Keratinocyte (primary cell): ENCODE measurements around the gene CDC42SE1. TPM values are rescaled to one million over a fixed set of nuclear protein-coding genes. Genes with fewer than 3 reads are reported as not detected.

Source experiments
- DNase-seq: peaks from one replicate; pipeline ENCODE4 v3.0.0-alpha.2; 2011; ENCODE audit warnings: low read depth, missing footprints, low spot score
- FAIRE-seq: peaks from 2 replicates; lab custom pipeline; 2011; peaks lifted over from hg19 to GRCh38; lab: Jason Lieb, UNC
- H2AFZ ChIP-seq: 2 replicates; pipeline ENCODE4 v1.6.0; 2012; ENCODE audit warnings: low read length, control low read depth, inconsistent platforms; ENCODE audit not compliant: control insufficient read depth
- H3K27ac ChIP-seq: 2 replicates; pipeline ENCODE4 v1.5.1; 2011; ENCODE audit warnings: low read length; ENCODE audit not compliant: control insufficient read depth, insufficient read depth
- H3K27me3 ChIP-seq: 3 replicates; pipeline ENCODE4 v1.6.0; 2011; ENCODE audit warnings: low read length; ENCODE audit not compliant: control insufficient read depth, insufficient read depth; ENCODE audit errors: extremely low read depth
- H3K36me3 ChIP-seq, 2 experiments: 2 replicates in 1 of 2; 3 replicates in 1 of 2; pipeline ENCODE4 v1.5.1; 2011; ENCODE audit warnings: low read length in 2 of 2, mild to moderate bottlenecking in 1 of 2; ENCODE audit not compliant: control insufficient read depth in 2 of 2, insufficient read depth in 2 of 2; ENCODE audit errors: extremely low read depth in 1 of 2
- H3K4me1 ChIP-seq: 3 replicates; pipeline ENCODE4 v1.5.1; 2011; ENCODE audit warnings: low read length; ENCODE audit not compliant: control insufficient read depth, insufficient read depth; ENCODE audit errors: extremely low read depth
- H3K4me2 ChIP-seq: 3 replicates; pipeline ENCODE4 v1.6.0; 2011; ENCODE audit warnings: low read depth, low read length; ENCODE audit not compliant: control insufficient read depth, insufficient read depth; ENCODE audit errors: extremely low read depth
- H3K4me3 ChIP-seq, 3 experiments: fragments of 200-600 bp in 1 of 3; sonication (generic) in 1 of 3; 2 replicates in 2 of 3; 3 replicates in 1 of 3; pipeline ENCODE4 v1.5.1; 2011 to 2016; ENCODE audit warnings: low read length in 3 of 3, mild to moderate bottlenecking in 3 of 3, control low read depth in 2 of 3, inconsistent platforms in 1 of 3, low read depth in 1 of 3, mixed read lengths in 1 of 3, mixed run types in 1 of 3, moderate library complexity in 1 of 3; ENCODE audit not compliant: control insufficient read depth in 2 of 3, insufficient read depth in 2 of 3; ENCODE audit errors: extremely low read depth in 1 of 3
- H3K79me2 ChIP-seq: 2 replicates; pipeline ENCODE4 v1.6.0; 2012; ENCODE audit warnings: low read length; ENCODE audit not compliant: control insufficient read depth, insufficient read depth
- H3K9ac ChIP-seq: 3 replicates; pipeline ENCODE4 v1.6.0; 2011; ENCODE audit warnings: low read length; ENCODE audit not compliant: control insufficient read depth, insufficient read depth; ENCODE audit errors: extremely low read depth
- H3K9me1 ChIP-seq: 3 replicates; pipeline ENCODE4 v1.6.0; 2011; ENCODE audit warnings: low read length; ENCODE audit not compliant: control insufficient read depth, insufficient read depth; ENCODE audit errors: extremely low read depth
- H3K9me3 ChIP-seq: 2 replicates; pipeline ENCODE4 v1.5.1; 2012; ENCODE audit warnings: low read depth, low read length; ENCODE audit not compliant: control insufficient read depth
- H4K20me1 ChIP-seq: 3 replicates; pipeline ENCODE4 v1.6.0; 2011; ENCODE audit warnings: low read length; ENCODE audit not compliant: control insufficient read depth, insufficient read depth; ENCODE audit errors: extremely low read depth
- CTCF ChIP-seq, 3 experiments: IDR thresholded peaks in 1 of 3; conservative IDR thresholded peaks in 1 of 3; optimal IDR thresholded peaks in 1 of 3; 2 replicates in 2 of 3; 3 replicates in 1 of 3; pipeline versions ENCODE3 to v1.5.1; 2011; ENCODE audit warnings: low read length in 3 of 3, mild to moderate bottlenecking in 3 of 3, moderate library complexity in 2 of 3, control low read depth in 1 of 3, inconsistent platforms in 1 of 3; ENCODE audit not compliant: insufficient read depth in 2 of 3; ENCODE audit errors: extremely low read depth in 1 of 3
- EZH2 ChIP-seq: IDR thresholded peaks from one replicate; pipeline ENCODE4 v1.6.1; 2012; ENCODE audit warnings: inconsistent platforms, mild to moderate bottlenecking, low read length, moderate library complexity
- dilution Hi-C: fragments of 300-500 bp; cut with MboI; formaldehyde crosslinking; loops from one replicate; pipeline ENCODE4 v1.7.0; 2020; ENCODE audit warnings: low sequenced_read_pairs; ENCODE audit not compliant: extremely low pct_ligation_motif_present
- polyA plus RNA-seq, 5 experiments: library from polyadenylated mRNA; depleted of rRNA in 3 of 5; stranded (reverse) in 3 of 5; stranded (forward) in 1 of 5; unstranded in 1 of 5; fragments of >200 nt; gene quantifications; 1 replicate in 1 of 5; 2 replicates in 3 of 5; 3 replicates in 1 of 5; pipeline versions ENCODE4 v1.2.1 to v1.2.3, GENCODE V29; 2011 to 2012; ENCODE audit warnings: missing spikeins in 2 of 5, low read depth in 1 of 5, low replicate concordance in 1 of 5
- small RNA-seq, 3 experiments: library from RNA; depleted of rRNA; stranded (forward); fragments of <200 nt; gene quantifications; one replicate each; pipeline ENCODE3, GENCODE V24; 2012; ENCODE audit warnings: low read depth in 3 of 3, low replicate concordance in 1 of 3; ENCODE audit not compliant: insufficient read length in 3 of 3

CDC42SE1 gene
- polyA plus RNA-seq, 1 donor (not counting 4 experiments of a cell fraction or from before 2014, with no cell fraction given) = 138 TPM

- H3K36me3 ChIP-seq = peaks cover 0 to 2% of the 10 kb centered on the region in 2 experiments
- H3K4me2 ChIP-seq = no peak overlapping the region
- H3K4me3 ChIP-seq = no peak overlapping the region
- H3K27ac ChIP-seq = no peak overlapping the region
- TF ChIP-seq EZH2 = no peak
- TF ChIP-seq CTCF (optimal IDR thresholded peaks at IDR 0.05 in 1 of 3, IDR thresholded peaks at IDR 0.05 in 1 of 3, conservative IDR thresholded peaks at IDR 0.05 in 1 of 3; ENCODE audit: extremely low read depth in 1 of 3, insufficient read depth in 2 of 3, low read length in 3 of 3) = no peak
- H3K9me3 ChIP-seq = no peaks in the 10 kb centered on the region
- FAIRE-seq = peak; percentile 9
- H3K9me1 ChIP-seq = no peaks in the 10 kb centered on the region
- no peaks in the 10 kb centered on the region for H4K20me1 ChIP-seq
- no peaks in the 10 kb centered on the region for H3K79me2 ChIP-seq
- dilution Hi-C loops = no loop called here
- peaks cover 30% of the 10 kb centered on the region for H3K4me1 ChIP-seq
- DNase-seq = no peak
- H3K27me3 ChIP-seq = no peaks in the 10 kb centered on the region
- H2AFZ ChIP-seq = no peak overlapping the region
- no peak overlapping the region for H3K9ac ChIP-seq
Observed at GRCh38 chr1:151001602-151002001, 57.8 kb downstream of the CDC42SE1 start.

Small RNA genes within 50 kb of the gene (small RNA-seq; reads per million reads assigned to genes)
- 0 to 1.8 (median 0.33) reads per million in 3 experiments for gene RNU6-884P

Other genes with a start within 250 kb of the CDC42SE1 start
- 17.8 to 22.1 TPM (median 19.6 TPM) in 3 replicates for gene ARNT, start 183.0 kb downstream of the CDC42SE1 start, polyA plus RNA-seq
- gene CTXND2, start 172.5 kb downstream of the CDC42SE1 start, polyA plus RNA-seq = not detected in 3 replicates
- gene SETDB1, start 133.3 kb downstream of the CDC42SE1 start, polyA plus RNA-seq = 27.0 to 31.3 TPM (median 27.1 TPM) in 3 replicates
- gene CERS2, start 84.8 kb downstream of the CDC42SE1 start, polyA plus RNA-seq = 75.0 to 172 TPM (median 121 TPM) in 3 replicates
- gene ANXA9, start 77.3 kb downstream of the CDC42SE1 start, polyA plus RNA-seq = 0.68 to 0.85 TPM (median 0.76 TPM) in 3 replicates
- 11.2 to 20.4 TPM (median 11.6 TPM) in 3 replicates for gene MINDY1, start 52.7 kb downstream of the CDC42SE1 start, polyA plus RNA-seq
- 14.4 to 16.4 TPM (median 15.4 TPM) in 3 replicates for gene PRUNE1, start 51.2 kb downstream of the CDC42SE1 start, polyA plus RNA-seq
- 4.6 to 25.8 TPM (median 9.8 TPM) in 3 replicates for gene BNIPL, start 23.0 kb downstream of the CDC42SE1 start, polyA plus RNA-seq
- gene C1orf56, start 11.9 kb downstream of the CDC42SE1 start, polyA plus RNA-seq = 0.26 to 0.40 TPM (median 0.39 TPM) in 3 replicates
- 8.8 to 16.4 TPM (median 10.8 TPM) in 3 replicates for gene MLLT11, start 775 bp upstream of the CDC42SE1 start, polyA plus RNA-seq
- gene GABPB2, start 11.1 kb upstream of the CDC42SE1 start, polyA plus RNA-seq = 11.5 to 13.3 TPM (median 11.8 TPM) in 3 replicates
- gene SEMA6C, start 87.0 kb upstream of the CDC42SE1 start, polyA plus RNA-seq = 0.43 to 1.9 TPM (median 0.93 TPM) in 3 replicates
- not detected in 3 replicates for gene TNFAIP8L2, start 97.0 kb upstream of the CDC42SE1 start, polyA plus RNA-seq
- 3.6 to 5.6 TPM (median 4.4 TPM) in 3 replicates for gene LYSMD1, start 106.3 kb upstream of the CDC42SE1 start, polyA plus RNA-seq
- 11.0 to 34.4 TPM (median 26.2 TPM) in 3 replicates for gene SCNM1, start 106.5 kb upstream of the CDC42SE1 start, polyA plus RNA-seq
- 0.18 to 0.42 TPM (median 0.34 TPM) in 3 replicates for gene TMOD4, start 116.4 kb upstream of the CDC42SE1 start, polyA plus RNA-seq
- 41.6 to 69.9 TPM (median 47.5 TPM) in 3 replicates for gene VPS72, start 130.6 kb upstream of the CDC42SE1 start, polyA plus RNA-seq
- gene PIP5K1A, start 138.9 kb upstream of the CDC42SE1 start, polyA plus RNA-seq = 98.6 to 148 TPM (median 124 TPM) in 3 replicates
- 195 to 223 TPM (median 219 TPM) in 3 replicates for gene PSMD4, start 195.1 kb upstream of the CDC42SE1 start, polyA plus RNA-seq
- gene ZNF687, start 222.7 kb upstream of the CDC42SE1 start, polyA plus RNA-seq = 7.3 to 11.4 TPM (median 10.9 TPM) in 3 replicates